Renal cortex interstitium (tissue), 11 donors: ENCODE results near the gene GINS2. TPM values are rescaled to one million over a fixed set of nuclear protein-coding genes. Genes with fewer than 3 reads are reported as not detected.
A peak's percentile ranks its signal among the peaks of the same experiment; 100 is the strongest.

Experiments used
- DNase-seq, 11 donors: peaks; one replicate each; pipeline ENCODE4 v3.0.0-alpha.2; 2013; ENCODE audit warnings: low read depth in 9 of 11, low spot score in 4 of 11; ENCODE audit errors: extremely low read depth in 1 of 11
- polyA plus RNA-seq, 3 donors: library from polyadenylated mRNA; unstranded; fragments of 120-200 nt; gene quantifications; one replicate each; pipeline ENCODE4 v1.2.1, GENCODE V29; 2013; ENCODE audit not compliant: insufficient read length in 3 of 3

Gene GINS2
- polyA plus RNA-seq, 3 donors: 16.8 to 23.8 (median 20.0) TPM

GRCh38 chr16:85719605-85720301, 31.0 kb upstream of the GINS2 start:
- DNase-seq: no peak

GRCh38 chr16:85718682-85719081, 29.9 kb upstream of the GINS2 start:
- no peak for DNase-seq

- DNase-seq: no peak
Measured at GRCh38 chr16:85718153-85718477, 29.4 kb upstream of the GINS2 start.

- peak in 9 of 11 donors; percentile 31 to 59 (median 51) for DNase-seq
Measured at GRCh38 chr16:85717393-85718152, 28.8 kb upstream of the GINS2 start.

- DNase-seq: no peak
Measured at GRCh38 chr16:85716680-85717038, 27.9 kb upstream of the GINS2 start.

GRCh38 chr16:85716022-85716679, 27.4 kb upstream of the GINS2 start:
- no peak for DNase-seq

GRCh38 chr16:85715169-85716021, 26.6 kb upstream of the GINS2 start:
- no peak for DNase-seq

GRCh38 chr16:85712801-85713200, 24.0 kb upstream of the GINS2 start:
- no peak for DNase-seq

- DNase-seq: no peak
Measured at GRCh38 chr16:85711982-85712587, 23.3 kb upstream of the GINS2 start.

- no peak for DNase-seq
Measured at GRCh38 chr16:85710732-85711131, 22.0 kb upstream of the GINS2 start.

GRCh38 chr16:85709766-85710585, 21.2 kb upstream of the GINS2 start:
- no peak for DNase-seq

GRCh38 chr16:85708338-85708737, 19.6 kb upstream of the GINS2 start:
- no peak for DNase-seq

- no peak for DNase-seq
Measured at GRCh38 chr16:85707528-85708095, 18.9 kb upstream of the GINS2 start.

GRCh38 chr16:85706449-85707034, 17.8 kb upstream of the GINS2 start:
- no peak for DNase-seq

GRCh38 chr16:85704900-85705846, 16.4 kb upstream of the GINS2 start:
- DNase-seq: no peak

GRCh38 chr16:85704011-85704410, 15.3 kb upstream of the GINS2 start:
- DNase-seq: no peak
